Prostate gland (tissue), 2 donors: ENCODE measurements around the gene ZCCHC7.

Experiments
- POLR2A ChIP-seq: fragments of 450-650 bp; IDR thresholded peaks from one replicate; pipeline ENCODE4 v1.6.1; 2016; ENCODE audit warnings: antibody characterized with exemption, mild to moderate bottlenecking
- TF ChIP-seq, protein P1 (sequence below), 4 experiments: fragments of 200-600 bp in 2 of 4; fragments of 450-650 bp in 2 of 4; sonication (generic) in 2 of 4; IDR thresholded peaks; 1 replicate in 3 of 4; 2 replicates in 1 of 4; pipeline ENCODE4 v1.5.1; 2016 to 2019; ENCODE audit warnings: antibody characterized with exemption in 4 of 4, mild to moderate bottlenecking in 2 of 4, moderate library complexity in 2 of 4

DNA sequence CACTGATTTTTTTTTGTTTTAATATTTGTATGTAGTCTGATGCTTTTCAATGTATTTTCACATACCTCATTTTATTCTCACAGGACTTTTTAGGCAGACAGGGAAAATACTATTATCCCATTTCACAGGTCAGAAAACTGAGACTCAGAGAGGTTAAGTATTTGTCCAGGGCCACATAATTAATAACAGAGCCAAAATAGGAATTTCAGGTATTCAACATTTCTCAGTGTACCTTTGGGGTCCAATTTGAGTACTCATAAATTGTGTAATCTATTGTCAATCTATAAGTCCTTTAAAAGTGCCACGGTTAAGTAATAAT lies 181.4 kb downstream of the ZCCHC7 start:
- TF ChIP-seq, protein P1, sequence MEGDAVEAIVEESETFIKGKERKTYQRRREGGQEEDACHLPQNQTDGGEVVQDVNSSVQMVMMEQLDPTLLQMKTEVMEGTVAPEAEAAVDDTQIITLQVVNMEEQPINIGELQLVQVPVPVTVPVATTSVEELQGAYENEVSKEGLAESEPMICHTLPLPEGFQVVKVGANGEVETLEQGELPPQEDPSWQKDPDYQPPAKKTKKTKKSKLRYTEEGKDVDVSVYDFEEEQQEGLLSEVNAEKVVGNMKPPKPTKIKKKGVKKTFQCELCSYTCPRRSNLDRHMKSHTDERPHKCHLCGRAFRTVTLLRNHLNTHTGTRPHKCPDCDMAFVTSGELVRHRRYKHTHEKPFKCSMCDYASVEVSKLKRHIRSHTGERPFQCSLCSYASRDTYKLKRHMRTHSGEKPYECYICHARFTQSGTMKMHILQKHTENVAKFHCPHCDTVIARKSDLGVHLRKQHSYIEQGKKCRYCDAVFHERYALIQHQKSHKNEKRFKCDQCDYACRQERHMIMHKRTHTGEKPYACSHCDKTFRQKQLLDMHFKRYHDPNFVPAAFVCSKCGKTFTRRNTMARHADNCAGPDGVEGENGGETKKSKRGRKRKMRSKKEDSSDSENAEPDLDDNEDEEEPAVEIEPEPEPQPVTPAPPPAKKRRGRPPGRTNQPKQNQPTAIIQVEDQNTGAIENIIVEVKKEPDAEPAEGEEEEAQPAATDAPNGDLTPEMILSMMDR (IDR thresholded peaks at IDR 0.05) = no peak
- TF ChIP-seq POLR2A = no peak
